ENCODE data around the gene NUDC. TPM values are rescaled to one million over a fixed set of nuclear protein-coding genes. Genes with fewer than 3 reads are reported as not detected.

The NUDC gene
- total and polyA plus RNA-seq, 2 of the 13 experiments (the other 11 are each of a cell fraction or from before 2014, with no cell fraction given) = 34.7 to 104 TPM

DNA sequence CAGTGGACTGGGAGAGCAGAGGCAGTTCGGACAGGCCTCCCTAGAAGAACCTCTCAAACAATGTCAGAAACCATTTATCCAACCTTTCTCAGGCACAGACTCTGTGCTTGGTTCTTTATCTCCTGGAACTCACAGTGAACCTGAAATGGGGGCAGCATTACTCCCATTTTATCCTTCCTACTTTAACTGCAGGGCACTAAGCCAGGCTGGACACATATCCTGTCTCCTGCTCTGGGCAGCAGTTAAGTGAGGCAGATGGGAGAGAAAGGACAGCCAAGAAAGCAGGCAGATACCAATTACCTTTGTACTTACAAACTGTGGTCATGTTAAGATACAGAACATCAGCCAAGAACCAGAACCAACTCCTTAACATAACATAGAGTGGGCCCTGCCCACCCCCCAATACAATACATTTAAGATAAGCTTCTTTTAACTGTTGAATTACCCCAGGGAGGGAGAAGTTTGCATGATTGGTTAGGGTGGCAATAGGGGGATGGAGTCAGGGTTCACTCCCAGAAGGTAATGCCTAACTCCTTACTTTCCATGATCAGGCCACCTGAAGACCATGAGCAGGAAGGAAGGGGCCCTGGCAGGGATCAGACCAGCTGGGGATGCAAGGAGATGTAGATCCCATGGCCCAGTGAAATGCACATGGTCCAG is 27.9 kb downstream of the NUDC start:
- in situ Hi-C loops (cut with HindIII; ENCODE audit: extremely low pct_ligation_motif_present, low pct_unique_long_range_greater_than_20kb) (no loop called here), intact Hi-C loops (cut with micrococcal nuclease; ENCODE audit: unreplicated experiment) (no loop called here)
- no peak overlapping the region for H3K9ac ChIP-seq (ENCODE audit: insufficient read depth, low read depth, low read length)
- H4K20me1 ChIP-seq (ENCODE audit: insufficient read depth, low read length) = no peaks in the 10 kb centered on the region
- H3K4me1 ChIP-seq (ENCODE audit: insufficient read depth, low read length) = peaks cover 68% of the 10 kb centered on the region
- H3K4me3 ChIP-seq (replicated peaks in 1 of 3; ENCODE audit: insufficient read depth in 1 of 3, low read depth in 2 of 3, low read length in 3 of 3) = no peak overlapping the region
- no peaks in the 10 kb centered on the region for H3K27me3 ChIP-seq (ENCODE audit: control insufficient read depth in 1 of 2, insufficient read depth in 2 of 2, low read length in 2 of 2)
- H3K4me2 ChIP-seq (ENCODE audit: low read depth, low read length) = no peak overlapping the region
- FAIRE-seq (no peak), ATAC-seq (no peak), DNase-seq (ENCODE audit: low spot score) (no peak)
- no peak overlapping the region for H2AFZ ChIP-seq (ENCODE audit: low read length)
- no TSS peak for BruUV-seq (replicated peaks)
- H3K9me3 ChIP-seq (ENCODE audit: low read length) = no peaks in the 10 kb centered on the region
- whole genome bisulfite sequencing (ENCODE audit: low lambda C conversion rate) = 100% methylated on average over 1 of the region's 1 CpG
- H3K79me2 ChIP-seq (ENCODE audit: insufficient read depth, low read length) = no peaks in the 10 kb centered on the region
- H3K27ac ChIP-seq (ENCODE audit: extremely low read length, insufficient read depth, low read length) = peak overlapping the region; percentile 63
- ChIA-PET POLR2A (interaction anchor here (1.1 to 12.9 kb wide), 5 partner anchors 11 to 59 kb away, joined by 3 to 371 read pairs (median 5); partner anchors contain the start of genes GPN2, NR0B2 and TRNP1), CTCF (ENCODE audit: low intra/inter-chr PET ratio, low total read pairs) (no interaction called here)
- H3K36me3 ChIP-seq (replicated peaks in 1 of 2; ENCODE audit: control insufficient read depth in 1 of 2, insufficient read depth in 2 of 2, low read length in 2 of 2) = peaks cover 11 to 15% of the 10 kb centered on the region in 2 experiments; a peak in 4 of 5 replicates
- TF ChIP-seq LCORL (IDR thresholded peaks at IDR 0.05) (no peak), LCORL (CRISPR knock-in tag; IDR thresholded peaks at IDR 0.05) (no peak), AKNA (CRISPR knock-in tag; IDR thresholded peaks at IDR 0.05; ENCODE audit: borderline replicate concordance) (no peak), ZNF644 (CRISPR knock-in tag; IDR thresholded peaks at IDR 0.05; ENCODE audit: low read depth) (no peak), ESRRA (CRISPR knock-in tag; IDR thresholded peaks at IDR 0.05; ENCODE audit: low read depth) (0 out of 2 replicates have a peak, but pooled peaks have one; percentile 18), HMGA1 (CRISPR knock-in tag; conservative IDR thresholded peaks at IDR 0.05) (no peak), CEBPZ (IDR thresholded peaks at IDR 0.05; ENCODE audit: low read length) (no peak), GABPB1 (CRISPR knock-in tag; IDR thresholded peaks at IDR 0.05) (no peak), RBM22 (optimal IDR thresholded peaks at IDR 0.05; ENCODE audit: low read length) (peak; percentile 40), SPEN (CRISPR knock-in tag; IDR thresholded peaks at IDR 0.05; ENCODE audit: low read depth) (no peak), DNMT3B (CRISPR knock-in tag; conservative IDR thresholded peaks at IDR 0.05) (no peak), ASH2L (IDR thresholded peaks at IDR 0.05; ENCODE audit: insufficient read length, low read depth, low read length) (no peak), ZFP62 (CRISPR knock-in tag; IDR thresholded peaks at IDR 0.05) (no peak), ZNF230 (CRISPR knock-in tag; IDR thresholded peaks at IDR 0.05) (no peak), TRIM22 (IDR thresholded peaks at IDR 0.05) (no peak), HNRNPK (IDR thresholded peaks at IDR 0.05; ENCODE audit: low read depth, low read length, poor library complexity, severe bottlenecking) (no peak)

Data from HepG2 (cell line).